ENCODE measurements around the gene HSPB7. TPM values are rescaled to one million over a fixed set of nuclear protein-coding genes. Genes with fewer than 3 reads are reported as not detected.

HSPB7 gene
- total and polyA plus RNA-seq, 2 of the 8 experiments (the other 6 are each of a cell fraction or from before 2014, with no cell fraction given), result not detected

GRCh38 chr1:15965228-15965767 lies 52.5 kb downstream of the HSPB7 start (continued):
- no peak for TF ChIP-seq CBX5 (IDR thresholded peaks at IDR 0.05; ENCODE audit: low read depth, low read length)
- TF ChIP-seq BACH1 (IDR thresholded peaks at IDR 0.05; ENCODE audit: low read length), result no peak
- no peak for TF ChIP-seq EGR1 (IDR thresholded peaks at IDR 0.05; ENCODE audit: borderline replicate concordance, low read depth, low read length)
- TF ChIP-seq RFX5 (IDR thresholded peaks at IDR 0.05; ENCODE audit: borderline replicate concordance, low read depth, low read length), result no peak
- no peak for TF ChIP-seq KDM4A (IDR thresholded peaks at IDR 0.05; ENCODE audit: low read depth, low read length, severe bottlenecking)
- TF ChIP-seq CTCF (IDR thresholded peaks at IDR 0.05; ENCODE audit: control extremely low read depth in 1 of 3, insufficient read depth in 1 of 3, low read depth in 1 of 3, low read length in 3 of 3), result no peak
- TF ChIP-seq BRCA1 (IDR thresholded peaks at IDR 0.05; ENCODE audit: low read depth, low read length), result no peak
- no peak for TF ChIP-seq HDAC2 (IDR thresholded peaks at IDR 0.05; ENCODE audit: borderline replicate concordance in 1 of 2, low read depth in 2 of 2, low read length in 2 of 2)

Small RNAs within 50 kb of the gene (small RNA-seq; reads per million reads assigned to genes)
- not detected for gene AL355994.1 (ENCODE audit: insufficient read depth)
- gene AL355994.5 (ENCODE audit: insufficient read depth), result not detected

Other genes starting within 250 kb of the HSPB7 start
- 3.4 and 3.9 TPM in 2 replicates for gene UQCRHL, start 210.4 kb downstream of the HSPB7 start, total RNA-seq (2021; fragmentation: NEBNext Ultra II Directional; extraction: Animal tissue kit (Norgen Biotek cat#: 25700))
- 2.6 and 3.7 TPM in 2 replicates for gene UQCRHL, start 210.4 kb downstream of the HSPB7 start, polyA plus RNA-seq (2011; rRNA removed)
- gene SPEN, start 170.3 kb downstream of the HSPB7 start, total RNA-seq (2021; fragmentation: NEBNext Ultra II Directional; extraction: Animal tissue kit (Norgen Biotek cat#: 25700)), result 47.6 and 52.1 TPM in 2 replicates
- 12.5 and 13.6 TPM in 2 replicates for gene SPEN, start 170.3 kb downstream of the HSPB7 start, polyA plus RNA-seq (2011; rRNA removed)
- gene ZBTB17, start 41.9 kb downstream of the HSPB7 start, total RNA-seq (2021; fragmentation: NEBNext Ultra II Directional; extraction: Animal tissue kit (Norgen Biotek cat#: 25700)), result 24.3 and 24.7 TPM in 2 replicates
- gene ZBTB17, start 41.9 kb downstream of the HSPB7 start, polyA plus RNA-seq (2011; rRNA removed), result 36.2 and 58.6 TPM in 2 replicates
- gene SRARP, start 13.8 kb downstream of the HSPB7 start, total RNA-seq (2021; fragmentation: NEBNext Ultra II Directional; extraction: Animal tissue kit (Norgen Biotek cat#: 25700)), result not detected in 2 replicates
- gene SRARP, start 13.8 kb downstream of the HSPB7 start, polyA plus RNA-seq (2011; rRNA removed), result not detected in 2 replicates
- gene CLCNKA, start 4.0 kb upstream of the HSPB7 start, total RNA-seq (2021; fragmentation: NEBNext Ultra II Directional; extraction: Animal tissue kit (Norgen Biotek cat#: 25700)), result 0.95 and 1.3 TPM in 2 replicates
- 2.0 and 3.9 TPM in 2 replicates for gene CLCNKA, start 4.0 kb upstream of the HSPB7 start, polyA plus RNA-seq (2011; rRNA removed)
- gene CLCNKB, start 25.7 kb upstream of the HSPB7 start, total RNA-seq (2021; fragmentation: NEBNext Ultra II Directional; extraction: Animal tissue kit (Norgen Biotek cat#: 25700)), result 1.2 and 1.4 TPM in 2 replicates
- 3.5 and 5.7 TPM in 2 replicates for gene CLCNKB, start 25.7 kb upstream of the HSPB7 start, polyA plus RNA-seq (2011; rRNA removed)
- 0.25 and 0.78 TPM in 2 replicates for gene FAM131C, start 55.6 kb upstream of the HSPB7 start, total RNA-seq (2021; fragmentation: NEBNext Ultra II Directional; extraction: Animal tissue kit (Norgen Biotek cat#: 25700))
- 0.73 and 1.6 TPM in 2 replicates for gene FAM131C, start 55.6 kb upstream of the HSPB7 start, polyA plus RNA-seq (2011; rRNA removed)
- gene EPHA2, start 138.0 kb upstream of the HSPB7 start, total RNA-seq (2021; fragmentation: NEBNext Ultra II Directional; extraction: Animal tissue kit (Norgen Biotek cat#: 25700)), result 28.4 and 33.6 TPM in 2 replicates
- 26.8 and 42.2 TPM in 2 replicates for gene EPHA2, start 138.0 kb upstream of the HSPB7 start, polyA plus RNA-seq (2011; rRNA removed)
- 51.9 and 56.4 TPM in 2 replicates for gene ARHGEF19, start 194.6 kb upstream of the HSPB7 start, total RNA-seq (2021; fragmentation: NEBNext Ultra II Directional; extraction: Animal tissue kit (Norgen Biotek cat#: 25700))
- 47.5 and 69.2 TPM in 2 replicates for gene ARHGEF19, start 194.6 kb upstream of the HSPB7 start, polyA plus RNA-seq (2011; rRNA removed)
- 2.5 and 2.7 TPM in 2 replicates for gene CPLANE2, start 219.1 kb upstream of the HSPB7 start, total RNA-seq (2021; fragmentation: NEBNext Ultra II Directional; extraction: Animal tissue kit (Norgen Biotek cat#: 25700))
- gene CPLANE2, start 219.1 kb upstream of the HSPB7 start, polyA plus RNA-seq (2011; rRNA removed), result 2.3 and 3.7 TPM in 2 replicates